GM21381 (cell line): ENCODE results near the gene PLA2G2F.

ENCODE experiments used
- ATAC-seq: cut with Tn5 transposase; IDR thresholded peaks from one replicate; pipeline ENCODE4 v1.9.1; 2021; ENCODE audit warnings: mild to moderate bottlenecking, moderate library complexity; ENCODE audit not compliant: unreplicated experiment

Gene PLA2G2F

DNA sequence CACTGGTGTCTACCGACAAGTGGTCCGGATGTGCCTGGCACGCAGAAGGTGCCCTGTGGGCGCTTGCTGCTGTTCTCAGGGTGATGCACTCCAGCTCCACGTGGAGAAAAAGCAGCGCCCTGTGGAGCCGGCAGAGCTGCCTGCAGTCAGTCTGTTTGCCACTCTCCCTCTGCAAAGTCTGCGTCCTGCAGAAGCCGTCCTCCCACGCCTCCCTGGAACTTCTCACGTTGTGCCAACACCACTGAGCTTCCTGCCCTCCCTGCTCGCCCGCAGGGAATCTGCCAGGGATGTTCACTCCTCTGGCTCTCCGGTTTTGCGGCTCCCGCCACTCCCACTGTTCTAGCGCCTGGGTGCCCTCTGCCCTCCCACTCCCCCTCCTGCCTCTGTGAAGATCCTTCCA lies 26.9 kb downstream of the PLA2G2F start:
- ATAC-seq, result no peak

DNA sequence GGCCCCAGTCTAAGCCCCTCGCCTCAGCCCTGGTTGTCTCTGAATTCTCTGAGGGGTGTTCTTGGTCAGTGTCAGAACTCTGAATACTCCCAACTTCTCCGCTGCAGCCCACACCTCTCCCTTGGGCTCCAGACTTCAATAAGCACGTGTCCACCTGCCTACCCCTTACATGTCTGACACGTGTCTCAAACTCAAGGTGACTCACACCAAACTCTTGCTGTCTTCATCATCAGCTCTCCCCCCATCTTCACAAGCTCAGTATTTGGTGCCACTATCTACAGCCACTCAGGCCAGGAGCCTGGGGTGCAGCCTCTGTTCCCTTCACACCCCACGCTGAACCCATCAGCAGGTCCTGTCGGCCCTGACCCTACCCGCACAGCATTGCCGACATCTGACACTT lies 28.0 kb downstream of the PLA2G2F start:
- no peak for ATAC-seq

DNA sequence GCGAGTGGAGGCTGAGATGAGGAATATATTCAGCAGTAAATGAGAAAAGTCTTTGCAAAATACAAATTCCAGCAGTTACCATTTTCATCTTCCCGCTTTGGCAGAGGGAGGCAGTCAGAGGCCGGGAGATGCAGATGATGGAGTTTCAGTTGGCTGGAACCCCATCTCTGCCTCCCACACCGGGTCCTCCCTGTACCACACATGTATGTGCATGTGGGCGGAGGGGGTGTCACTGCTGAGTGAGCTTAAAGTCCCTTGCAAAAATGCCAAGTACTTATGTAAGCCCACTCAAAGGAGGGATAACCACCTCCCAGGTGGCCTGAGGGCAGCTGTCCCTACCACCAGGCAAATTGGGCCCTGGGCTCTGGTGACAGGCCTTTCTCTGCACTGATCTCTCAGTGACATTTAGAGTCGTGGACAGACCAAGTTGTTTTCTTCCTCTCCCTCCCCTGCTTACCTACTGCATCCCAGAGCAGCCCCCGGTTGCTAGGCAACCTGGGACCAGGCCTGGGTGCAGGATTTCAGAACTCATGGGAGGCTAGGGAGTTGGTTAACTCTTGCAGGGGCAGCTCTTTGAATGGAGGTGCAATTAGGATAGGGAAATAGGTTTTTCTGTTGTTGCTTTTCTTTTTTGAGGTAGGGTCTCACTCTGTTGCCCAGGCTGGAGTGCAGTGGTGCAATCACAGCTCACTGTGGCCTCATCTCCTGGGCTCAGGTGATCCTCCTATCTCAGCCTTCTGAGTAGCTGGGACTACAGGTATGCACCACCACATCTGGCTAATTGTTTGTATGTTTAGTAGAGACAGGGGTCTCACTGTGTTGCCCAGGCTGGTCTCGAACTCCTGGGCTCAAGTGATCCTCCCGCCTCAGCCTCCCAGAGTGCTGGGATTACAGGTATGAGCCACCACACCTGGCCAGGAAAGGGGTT lies 29.7 kb downstream of the PLA2G2F start:
- ATAC-seq, result no peak

- no peak for ATAC-seq
Measured at GRCh38 chr1:20169932-20170331, 30.8 kb downstream of the PLA2G2F start.

GRCh38 chr1:20172033-20172590 lies 33.0 kb downstream of the PLA2G2F start:
- no peak for ATAC-seq

- ATAC-seq, result no peak
Measured at GRCh38 chr1:20174937-20175666, 36.0 kb downstream of the PLA2G2F start.

GRCh38 chr1:20178634-20179370 lies 39.7 kb downstream of the PLA2G2F start:
- no peak for ATAC-seq

DNA sequence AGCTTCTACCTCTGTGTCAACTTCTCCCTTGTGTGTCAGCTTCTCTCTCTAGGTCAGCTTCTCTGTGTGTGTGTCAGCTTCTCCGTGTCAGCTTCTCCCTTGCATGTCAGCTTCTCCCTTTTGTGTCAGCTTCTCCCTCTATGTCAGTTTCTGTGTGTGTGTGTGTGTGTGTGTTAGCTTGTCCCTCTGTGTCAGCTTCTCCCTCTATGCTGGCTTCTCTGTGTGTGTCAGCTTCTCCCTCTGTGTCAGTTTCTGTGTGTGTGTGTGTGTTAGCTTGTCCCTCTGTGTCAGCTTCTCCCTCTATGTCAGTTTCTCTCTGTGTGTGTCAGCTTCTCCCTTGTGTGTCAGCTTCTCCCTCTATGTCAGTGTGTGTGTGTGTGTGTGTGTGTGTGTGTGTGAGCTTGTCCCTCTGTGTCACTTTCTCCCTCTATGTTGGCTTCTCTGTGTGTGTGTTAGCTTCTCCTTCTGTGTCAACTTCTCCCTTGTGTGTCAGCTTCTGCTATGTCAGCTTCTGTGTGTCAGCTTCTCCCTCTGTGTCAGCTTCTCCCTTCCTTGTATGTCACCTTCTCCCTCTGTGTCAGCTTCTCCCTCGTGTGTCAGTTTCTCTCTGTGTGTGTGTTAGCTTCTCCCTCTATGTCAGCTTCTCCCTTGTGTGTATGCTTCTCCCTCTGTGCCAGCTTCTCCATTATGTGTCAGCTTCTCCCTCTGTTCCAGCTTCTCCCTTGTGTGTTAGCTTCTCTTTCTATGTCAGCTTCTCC lies 40.4 kb downstream of the PLA2G2F start:
- ATAC-seq, result no peak

DNA sequence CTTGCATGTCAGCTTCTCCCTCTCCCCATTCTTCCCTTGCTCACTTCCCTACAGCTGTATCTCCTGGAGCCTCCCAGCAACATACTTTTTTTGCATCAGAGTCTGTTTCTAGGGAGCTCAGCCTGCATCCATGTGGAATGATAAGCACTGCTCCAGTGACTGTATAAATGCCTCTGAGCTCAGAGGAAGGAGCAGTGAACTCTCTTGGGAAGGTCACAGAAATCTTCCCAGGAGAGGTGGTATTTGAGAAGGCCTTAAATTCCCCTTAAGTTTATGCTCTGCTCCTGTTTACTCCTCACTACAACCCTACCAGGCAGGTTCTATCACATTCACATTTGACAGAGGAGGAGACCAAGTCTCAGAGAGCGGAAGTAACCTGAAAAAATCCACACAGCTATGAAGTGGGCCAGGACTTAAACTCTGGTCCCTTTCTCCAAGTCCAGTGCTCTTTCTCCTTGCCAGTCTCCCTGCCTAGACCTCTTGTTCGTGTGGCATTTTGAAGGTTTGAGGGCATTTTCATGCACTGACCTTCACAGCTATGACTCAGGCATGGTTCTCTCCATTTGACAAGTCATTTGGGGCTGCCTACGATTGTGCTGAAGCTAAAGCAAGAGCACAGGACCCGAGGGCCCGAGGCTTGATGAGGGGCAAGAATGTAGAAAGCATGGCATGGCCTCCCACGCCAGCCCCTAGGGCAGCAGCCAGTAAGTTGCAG lies 41.2 kb downstream of the PLA2G2F start:
- no peak for ATAC-seq

GRCh38 chr1:20180844-20181207 lies 41.7 kb downstream of the PLA2G2F start:
- ATAC-seq, result no peak

GRCh38 chr1:20182415-20182814 lies 43.3 kb downstream of the PLA2G2F start:
- no peak for ATAC-seq

DNA sequence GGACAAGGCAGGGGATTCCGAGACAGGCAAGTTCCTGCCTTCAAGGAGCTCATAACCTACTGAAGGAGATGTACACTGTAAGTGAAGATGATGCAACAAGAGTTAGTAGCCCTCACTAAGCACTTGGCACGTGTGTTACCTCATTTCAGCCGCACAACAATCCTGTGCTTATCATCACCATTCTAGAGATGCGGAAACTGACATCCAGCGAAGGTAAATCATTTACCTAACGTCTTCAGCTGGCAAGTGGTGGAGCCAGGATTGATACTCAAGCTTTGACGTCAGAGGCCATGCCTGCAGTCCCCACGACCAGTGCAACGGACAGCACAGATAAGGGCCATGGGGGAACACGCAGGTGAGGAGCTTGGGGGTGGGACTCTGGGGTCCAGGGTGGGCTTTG lies 43.9 kb downstream of the PLA2G2F start:
- no peak for ATAC-seq

- ATAC-seq, result no peak
Measured at GRCh38 chr1:20183616-20184271, 44.6 kb downstream of the PLA2G2F start.

DNA sequence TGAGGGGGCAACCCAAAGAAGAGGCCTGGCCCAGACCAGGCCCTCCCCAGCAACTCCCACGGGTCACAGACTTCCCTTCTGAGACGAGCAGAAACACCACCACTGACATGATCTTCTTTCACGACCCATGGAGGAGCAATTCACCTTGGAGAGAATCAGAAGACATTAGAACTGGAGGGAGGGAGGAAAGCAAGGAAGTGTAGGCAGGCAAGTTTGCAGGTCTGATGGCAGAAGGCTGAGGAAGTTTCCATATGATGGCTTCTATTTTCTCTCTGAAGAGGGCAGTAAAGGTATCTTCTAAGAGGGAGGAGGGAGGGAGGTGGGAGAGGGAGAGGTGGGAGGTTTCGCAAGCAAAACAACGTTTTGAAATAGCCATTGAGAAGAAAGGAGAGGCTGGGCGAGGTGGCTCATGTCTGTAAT lies 45.4 kb downstream of the PLA2G2F start:
- no peak for ATAC-seq

- no peak for ATAC-seq
Measured at GRCh38 chr1:20184997-20185833, 46.1 kb downstream of the PLA2G2F start.

DNA sequence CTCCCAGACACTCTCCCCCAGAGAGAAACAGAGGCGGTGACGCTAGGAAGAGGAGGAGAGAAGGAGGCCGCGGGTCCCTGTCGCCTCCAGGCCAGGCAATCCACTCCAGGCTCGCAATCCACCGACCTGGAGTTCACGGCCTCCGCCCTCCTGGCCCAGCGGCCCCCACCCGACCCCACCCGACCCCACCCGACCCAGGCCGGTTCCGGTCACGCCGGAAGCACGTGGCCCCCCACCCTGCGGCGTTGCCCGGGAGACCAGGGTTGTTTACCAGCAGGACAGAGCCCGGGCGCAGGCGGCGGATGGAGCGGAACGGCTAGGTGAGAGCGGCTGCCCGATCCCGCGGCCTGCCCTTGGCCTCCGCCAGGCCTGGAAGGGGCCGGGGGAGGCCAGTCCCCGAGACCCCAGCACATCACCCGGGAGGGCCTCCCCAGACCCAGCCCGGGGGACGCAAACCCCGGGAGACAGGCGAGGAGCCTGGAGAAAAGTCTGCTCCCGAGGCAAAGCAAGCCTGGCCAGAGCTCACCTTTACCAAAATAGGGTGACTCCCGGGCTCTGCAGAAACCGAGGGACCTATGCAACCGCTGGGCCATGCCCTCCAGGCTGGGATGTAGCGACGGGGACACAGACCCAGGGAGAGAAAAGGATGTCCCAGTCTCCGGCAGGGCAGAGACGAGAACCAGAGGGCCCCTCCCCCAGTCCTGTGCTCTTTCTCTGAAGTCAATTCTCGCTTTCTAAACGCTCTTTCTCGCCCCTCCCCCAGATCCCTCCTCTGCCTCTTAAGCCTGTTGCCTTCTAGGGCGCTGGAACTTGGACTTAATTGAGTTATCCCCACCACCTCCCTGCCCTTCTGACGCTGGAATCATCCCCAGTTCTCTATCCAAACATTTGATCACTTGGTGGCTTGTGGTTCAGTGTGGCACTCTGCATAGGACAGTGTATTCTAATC lies 47.0 kb downstream of the PLA2G2F start, which contains the start of the genes PLA2G2C and UBXN10:
TSS of gene PLA2G2C (minus strand) at position 685 of the 949 bp plus-strand sequence. CDS start 9,155 bp downstream, outside the sequence.
TSS of gene UBXN10 (plus strand) at position 263 of the 949 bp plus-strand sequence. CDS start 4,466 bp downstream, outside the sequence.
- ATAC-seq, result no peak
